Lung (tissue), 10 donors: Measurements from ENCODE around the gene PPIE. TPM values are rescaled to one million over a fixed set of nuclear protein-coding genes. Genes with fewer than 3 reads are reported as not detected.
"Not testable (repeated sequence)": the region's sequence is repeated elsewhere in the genome, so short reads cannot be mapped to it uniquely, and the experiment has no call there.

ENCODE experiments used
- ATAC-seq: fragments of 200-7000 bp; cut with Tn5 transposase; one replicate; pipeline ENCODE4 v1.9.1; 2020; ENCODE audit warnings: moderate number of reproducible peaks; ENCODE audit not compliant: insufficient read depth, low FRiP score
- DNase-seq, 3 donors: peaks; one replicate each; pipeline ENCODE4 v3.0.0-alpha.2; 2013 to 2017
- H3K27ac ChIP-seq, 2 donors: one replicate each; pipeline ENCODE4 v1.5.1; 2013; ENCODE audit warnings: mild to moderate bottlenecking in 2 of 2, moderate library complexity in 2 of 2, control low read depth in 1 of 2, inconsistent platforms in 1 of 2, low read depth in 1 of 2, low read length in 1 of 2
- H3K27me3 ChIP-seq, 3 donors: one replicate each; pipeline ENCODE4 v1.5.1; 2013; ENCODE audit warnings: low read length in 2 of 3; ENCODE audit not compliant: control insufficient read depth in 3 of 3, insufficient read depth in 3 of 3
- H3K36me3 ChIP-seq, 4 donors: one replicate each; pipeline ENCODE4 v1.5.1; 2013; ENCODE audit warnings: low read length in 4 of 4, mild to moderate bottlenecking in 1 of 4, moderate library complexity in 1 of 4; ENCODE audit not compliant: control insufficient read depth in 4 of 4, insufficient read depth in 4 of 4
- H3K4me1 ChIP-seq, 5 donors: one replicate each; pipeline ENCODE4 v1.5.1; 2013; ENCODE audit warnings: low read length in 5 of 5, mild to moderate bottlenecking in 2 of 5, moderate library complexity in 1 of 5; ENCODE audit not compliant: control insufficient read depth in 5 of 5, insufficient read depth in 5 of 5
- H3K4me3 ChIP-seq: one replicate; pipeline ENCODE4 v1.5.1; 2013; ENCODE audit warnings: mild to moderate bottlenecking, control low read depth, moderate library complexity
- H3K9ac ChIP-seq, 2 donors: one replicate each; pipeline ENCODE4 v1.5.1; 2013; ENCODE audit warnings: low read length in 2 of 2, control low read depth in 1 of 2; ENCODE audit not compliant: insufficient read depth in 1 of 2
- H3K9me3 ChIP-seq, 4 donors: one replicate each; pipeline ENCODE4 v1.5.1; 2013; ENCODE audit warnings: low read length in 3 of 4, mild to moderate bottlenecking in 1 of 4, moderate library complexity in 1 of 4; ENCODE audit not compliant: control insufficient read depth in 4 of 4, insufficient read depth in 3 of 4
- WGBS, 2 donors: extraction: QIAGEN DNeasy Blood & Tissue Kit; methylation state at CpG; one replicate each; pipeline ENCODE4 v1.1.7; 2013; 5-methylcytosine and 5-hydroxymethylcytosine counted together
- polyA plus RNA-seq, 2 donors: library from polyadenylated mRNA; stranded (reverse); fragments of 200-250 nt; gene quantifications; one replicate each; pipeline ENCODE4 v1.2.1, GENCODE V29; 2013
- total RNA-seq, 2 donors: library from RNA; depleted of rRNA in 1 of 2; stranded (reverse); fragments of >200 nt in 1 of 2; gene quantifications; one replicate each; pipeline ENCODE4 v1.2.1, GENCODE V29; 2014 to 2021
- donor health status: Bipolar disorder and iron deficiency.
- donor health status: healthy.
- donor health status: DM: yes; HTN: yes; CAD: no.

PPIE gene
- total and polyA plus RNA-seq, 4 donors = 30.5 to 55.5 (median 44.3) TPM

DNA sequence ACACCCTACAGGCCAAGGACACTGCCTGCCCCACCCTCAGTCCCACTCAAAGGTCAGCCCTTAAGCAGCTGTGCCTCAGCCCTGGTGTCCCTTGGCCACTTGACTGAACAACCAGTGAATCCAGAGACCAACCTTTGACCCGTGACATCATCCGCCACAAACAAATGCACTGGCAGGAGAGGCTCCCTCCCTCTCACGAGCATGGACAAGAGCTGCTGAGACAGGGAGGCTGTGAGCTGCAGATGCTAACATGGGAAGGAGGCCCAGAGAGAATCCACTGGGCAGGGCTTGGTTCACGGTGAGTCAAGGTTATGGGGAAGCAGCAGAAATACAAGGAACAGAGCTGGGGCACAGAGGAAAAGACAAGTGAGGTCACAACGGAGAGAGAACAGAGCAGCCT is 27.8 kb downstream of the PPIE start:
- not testable (repeated sequence) for H3K9me3 ChIP-seq, H3K27ac ChIP-seq, H3K36me3 ChIP-seq, H3K4me3 ChIP-seq, H3K9ac ChIP-seq, ATAC-seq, DNase-seq, H3K4me1 ChIP-seq, H3K27me3 ChIP-seq
- WGBS, 2 donors = 59 to 83% methylated on average over 1 of the region's 5 CpGs

DNA sequence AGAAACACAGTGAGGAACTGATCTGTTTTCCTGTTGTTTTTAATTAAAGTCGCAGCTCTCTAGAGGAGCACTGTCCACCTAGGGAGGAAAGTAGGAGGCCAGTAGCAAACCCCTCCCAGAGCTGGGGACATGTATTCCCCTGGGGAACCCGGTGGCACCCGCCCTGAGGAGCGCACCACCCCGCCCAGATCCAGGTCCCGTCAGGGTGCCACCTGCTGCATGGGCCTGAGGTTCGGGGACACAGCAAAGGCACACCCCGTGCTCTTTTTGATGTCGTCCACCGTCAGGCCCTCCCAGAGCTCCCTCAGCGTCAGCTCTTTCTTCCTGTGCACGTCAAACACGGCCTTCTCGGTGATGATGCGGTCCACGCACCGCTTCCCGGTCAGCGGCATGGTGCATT is 30.8 kb downstream of the PPIE start:
- H3K36me3 ChIP-seq, H3K27me3 ChIP-seq, H3K9ac ChIP-seq, DNase-seq, H3K4me3 ChIP-seq, ATAC-seq, H3K4me1 ChIP-seq, H3K9me3 ChIP-seq, H3K27ac ChIP-seq: not testable (repeated sequence)
- 84 to 87% methylated on average over 10 to 18 of the region's 19 CpGs for WGBS, 2 donors

DNA sequence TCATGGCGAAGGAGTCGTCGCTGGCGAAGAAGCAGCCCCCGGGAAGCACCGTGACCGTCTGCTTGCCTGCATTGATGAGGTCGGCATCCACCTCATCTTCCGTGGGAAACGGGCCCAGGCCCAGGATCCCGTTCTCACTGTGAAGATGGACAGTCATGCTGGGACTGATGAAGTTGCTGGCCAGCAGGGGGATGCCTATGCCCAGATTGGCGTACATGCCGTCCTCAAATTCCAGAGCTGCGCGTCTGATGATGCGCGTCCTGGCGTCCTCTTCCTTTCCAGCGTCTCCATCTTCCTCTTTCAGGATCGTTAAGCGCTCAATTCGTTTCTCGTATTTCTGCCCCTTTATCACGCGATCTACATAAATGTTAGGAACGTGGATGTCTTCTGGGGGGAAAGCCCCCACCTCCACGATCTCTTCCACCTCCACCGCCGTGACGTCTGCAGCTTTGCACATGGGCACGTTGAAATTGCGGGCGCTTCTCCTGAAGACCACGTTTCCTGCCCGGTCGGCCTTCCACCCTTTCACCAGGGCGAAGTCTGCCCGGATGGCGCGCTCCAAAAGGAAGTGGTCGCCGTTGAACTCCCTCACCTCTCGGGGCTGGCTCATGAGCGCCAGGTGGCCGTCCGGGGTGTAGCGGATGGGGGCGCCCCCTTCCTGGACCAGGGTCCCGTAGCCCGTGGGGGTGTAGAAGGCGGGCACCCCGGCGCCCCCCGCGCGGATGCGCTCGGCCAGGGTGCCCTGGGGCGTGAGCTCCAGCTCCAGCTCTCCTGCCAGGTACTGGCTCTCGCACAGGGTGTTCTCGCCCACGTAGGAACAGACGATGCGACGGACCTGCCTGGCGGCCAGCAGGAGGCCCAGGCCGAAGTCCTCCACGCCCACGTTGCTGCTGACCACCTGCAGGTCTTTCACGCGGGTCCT is 31.7 kb downstream of the PPIE start:
- H3K27me3 ChIP-seq, H3K9ac ChIP-seq, H3K4me1 ChIP-seq, H3K9me3 ChIP-seq, ATAC-seq, H3K27ac ChIP-seq, H3K4me3 ChIP-seq, H3K36me3 ChIP-seq: not testable (repeated sequence)
- DNase-seq = peak in 2 of 3 donors; percentile 4 to 9
- 5 to 18% methylated on average over 21 to 23 of the region's 71 CpGs for WGBS, 2 donors

DNA sequence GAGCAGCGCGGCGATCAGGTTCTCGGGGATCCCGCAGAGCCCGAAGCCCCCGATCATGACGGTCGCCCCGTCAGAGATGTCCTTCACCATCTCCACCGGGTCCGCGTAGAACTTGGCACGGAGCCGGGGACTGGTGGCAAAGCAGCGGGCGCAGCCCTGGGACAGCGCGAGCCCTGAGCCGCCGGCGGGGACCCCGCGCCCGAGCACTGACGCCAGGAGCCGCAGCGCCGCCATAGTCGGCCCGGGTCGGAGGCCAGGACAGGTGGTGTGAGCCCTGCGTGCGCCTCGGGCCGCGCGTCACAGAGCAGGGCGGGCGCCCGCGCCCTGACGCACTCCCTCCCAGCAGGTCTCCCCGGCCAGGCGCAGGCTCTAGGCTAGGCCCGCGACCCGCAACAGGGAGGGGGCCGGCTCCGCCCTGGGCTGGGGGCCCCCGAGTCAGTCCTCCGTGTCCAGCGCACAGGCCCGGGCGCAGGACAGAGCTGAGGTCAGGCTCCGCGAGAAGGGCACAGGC is 32.4 kb downstream of the PPIE start, which contains the start of gene OXCT2:
TSS of gene OXCT2 (minus strand) at position 327 of the 511 bp plus-strand sequence. CDS start at position 234, 93 bp downstream.
- H3K27me3 ChIP-seq, H3K4me3 ChIP-seq, H3K27ac ChIP-seq, ATAC-seq, H3K9me3 ChIP-seq, H3K9ac ChIP-seq, H3K4me1 ChIP-seq, H3K36me3 ChIP-seq: not testable (repeated sequence)
- 4 to 5% methylated on average over 16 to 51 of the region's 57 CpGs for WGBS, 2 donors
- DNase-seq = peak in 1 of 3 donors; percentile 7

DNA sequence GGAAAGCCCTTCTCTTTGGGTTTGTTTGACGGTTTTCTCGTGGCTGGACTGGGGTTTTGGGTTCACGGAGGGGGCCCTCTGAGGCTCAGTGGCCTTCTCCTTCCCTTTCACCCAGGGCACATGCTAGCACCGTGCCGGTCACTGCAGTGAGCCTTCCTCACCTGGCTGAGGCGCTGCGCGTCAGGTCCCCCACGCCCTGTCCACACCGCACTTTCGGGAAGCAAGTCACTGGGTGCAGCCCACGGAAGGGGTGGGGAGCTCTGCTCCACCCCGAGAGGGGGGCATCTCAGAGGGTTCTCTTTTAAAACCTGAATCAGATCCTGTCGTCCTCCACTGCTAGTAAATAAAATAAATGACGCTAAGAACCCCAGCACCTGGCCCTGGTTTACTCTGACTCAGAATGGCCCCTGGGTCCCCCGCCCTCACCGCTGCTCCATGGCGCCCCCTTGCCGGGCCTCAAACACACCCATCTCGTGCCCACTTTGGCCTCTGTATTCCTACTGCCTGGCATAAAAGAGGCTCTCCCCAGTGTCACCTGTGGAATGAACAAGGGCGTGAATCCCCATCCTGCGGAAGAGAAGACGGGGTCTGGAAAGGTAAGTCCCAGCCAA is 34.8 kb downstream of the PPIE start:
- not testable (repeated sequence) for H3K36me3 ChIP-seq, H3K9ac ChIP-seq, ATAC-seq, H3K27ac ChIP-seq, H3K4me1 ChIP-seq, H3K4me3 ChIP-seq, H3K9me3 ChIP-seq, H3K27me3 ChIP-seq, DNase-seq
- WGBS, 2 donors = 40% methylated on average over 3 of the region's 23 CpGs; no CpG with 5 or more reads in 1 of the 2 donors

DNA sequence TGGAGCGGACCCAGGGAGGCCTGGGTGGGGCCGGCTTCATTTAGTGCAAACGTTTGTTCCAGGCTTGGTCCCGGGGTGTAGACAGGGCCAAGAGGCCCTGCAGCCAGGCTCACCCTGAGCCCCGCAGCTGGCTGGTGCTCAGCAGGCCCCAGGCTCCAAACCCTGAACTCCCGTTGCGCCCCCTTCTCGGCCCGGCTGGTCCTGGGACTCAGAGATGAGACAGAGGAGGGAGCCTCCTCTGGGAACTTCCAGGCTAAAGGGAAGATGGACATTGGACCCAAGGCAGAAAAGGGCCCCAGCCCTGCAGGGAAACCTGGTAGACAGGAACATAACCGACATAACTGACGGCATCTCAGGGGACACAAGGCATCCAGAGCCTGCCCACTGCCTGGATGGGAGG is 36.5 kb downstream of the PPIE start:
- whole genome bisulfite sequencing, 2 donors = 80 to 86% methylated on average over 11 of the region's 11 CpGs
- peak in 1 of 3 donors; percentile 4 for DNase-seq
- ATAC-seq = not testable (repeated sequence)

DNA sequence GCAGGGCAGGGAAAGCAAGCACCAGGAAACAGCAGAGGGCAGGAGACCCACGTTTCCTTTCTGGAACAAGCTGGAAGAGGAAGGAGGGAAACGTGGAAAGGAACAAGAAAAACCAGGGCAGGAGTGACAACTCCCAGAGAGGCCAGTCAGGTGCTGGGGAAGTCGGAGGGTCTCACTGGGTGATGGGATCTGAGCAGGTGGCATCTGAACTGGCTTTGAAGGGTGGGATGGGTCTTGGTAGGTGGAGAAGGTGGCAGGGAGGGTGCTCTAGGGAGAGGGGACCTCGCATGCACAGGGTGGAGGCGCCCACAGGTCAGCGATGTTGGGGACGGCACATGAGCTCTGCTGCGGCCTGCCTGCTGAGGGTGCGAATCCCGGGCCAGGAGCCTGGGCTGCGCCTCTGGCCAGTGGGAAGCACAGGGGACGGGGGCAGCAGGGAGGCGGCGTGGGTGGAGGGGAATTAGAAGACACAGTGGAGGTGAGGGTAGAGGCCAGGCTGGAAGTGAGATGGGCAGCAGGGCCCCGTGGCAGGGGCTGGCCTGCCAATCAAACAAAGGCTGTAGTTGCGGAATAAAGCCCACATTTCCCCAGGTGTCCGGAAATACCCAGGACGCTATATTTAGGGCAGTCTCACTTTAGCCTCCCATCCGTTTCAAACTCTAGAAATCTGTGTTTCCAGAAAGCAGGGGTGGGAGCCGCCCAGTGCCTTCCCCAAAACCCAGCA is 37.2 kb downstream of the PPIE start:
- WGBS, 2 donors = 74 to 77% methylated on average over 10 to 15 of the region's 20 CpGs
- not testable (repeated sequence) for H3K36me3 ChIP-seq, H3K27me3 ChIP-seq, H3K4me1 ChIP-seq, ATAC-seq, H3K27ac ChIP-seq, H3K4me3 ChIP-seq, H3K9me3 ChIP-seq, H3K9ac ChIP-seq
- peak in 1 of 3 donors; percentile 7 for DNase-seq

More for the DNA sequence above, 36.5 kb downstream of the PPIE start:
- H3K4me3 ChIP-seq, H3K27ac ChIP-seq, H3K9ac ChIP-seq, H3K27me3 ChIP-seq, H3K4me1 ChIP-seq, H3K36me3 ChIP-seq, H3K9me3 ChIP-seq: not testable (repeated sequence)
